Measurements from ENCODE around the gene ACAA2. TPM values are rescaled to one million over a fixed set of nuclear protein-coding genes. Genes with fewer than 3 reads are reported as not detected.
"Not testable (repeated sequence)": the region's sequence is repeated elsewhere in the genome, so short reads cannot be mapped to it uniquely, and the experiment has no call there.

ACAA2 gene
- total RNA-seq, 1 donor from 2014 or later = 91.9 TPM

- Histone ChIP-seq H3K79me2 (ENCODE audit: low read depth) (no peaks in the 10 kb centered on the region), H3K36me3 (peaks cover 7% of the 10 kb centered on the region), H3K4me2 (no peak overlapping the region), H3K27ac (no peak overlapping the region), H3K4me3 (no peak overlapping the region), H3K4me1 (no peaks in the 10 kb centered on the region), H3F3A (ENCODE audit: low read depth) (no peaks in the 10 kb centered on the region), H3K27me3 (no peaks in the 10 kb centered on the region), H4K20me1 (ENCODE audit: low read depth) (no peaks in the 10 kb centered on the region), H3K9me3 (ENCODE audit: low read depth) (no peaks in the 10 kb centered on the region), H3K9ac (no peak overlapping the region), H2AFZ (replicated peaks) (no peak overlapping the region)
- H3K9me3 Mint-ChIP-seq = no peaks in the 10 kb centered on the region
- no peak overlapping the region for H3K27ac Mint-ChIP-seq
- H3K27me3 Mint-ChIP-seq (ENCODE audit: insufficient read depth, low read depth) = no peaks in the 10 kb centered on the region
- no peaks in the 10 kb centered on the region for H3K4me1 Mint-ChIP-seq
- TF ChIP-seq EZH2phosphoT487 (IDR thresholded peaks at IDR 0.05) (no peak), EZH2 (IDR thresholded peaks at IDR 0.05) (no peak), CTCF (IDR thresholded peaks at IDR 0.05) (no peak)
- peaks cover 26% of the 10 kb centered on the region for H3K36me3 Mint-ChIP-seq
- no peak for DNase-seq (ENCODE audit: low spot score)
- H3K4me3 Mint-ChIP-seq = no peak overlapping the region
These were observed 24.9 kb downstream of the ACAA2 start for GRCh38 chr18:49788327-49788898.

- Histone ChIP-seq H3K4me3 (no peak overlapping the region), H3F3A (ENCODE audit: low read depth) (no peaks in the 10 kb centered on the region), H3K9ac (no peak overlapping the region), H3K79me2 (ENCODE audit: low read depth) (no peaks in the 10 kb centered on the region), H3K36me3 (peaks cover 8% of the 10 kb centered on the region), H3K27ac (no peak overlapping the region), H3K4me2 (no peak overlapping the region), H4K20me1 (ENCODE audit: low read depth) (no peaks in the 10 kb centered on the region), H3K4me1 (no peaks in the 10 kb centered on the region), H2AFZ (replicated peaks) (no peak overlapping the region), H3K27me3 (no peaks in the 10 kb centered on the region), H3K9me3 (ENCODE audit: low read depth) (no peaks in the 10 kb centered on the region)
- Mint-ChIP-seq H3K9me3 (no peaks in the 10 kb centered on the region), H3K4me1 (no peaks in the 10 kb centered on the region), H3K4me3 (no peak overlapping the region), H3K27me3 (ENCODE audit: insufficient read depth, low read depth) (no peaks in the 10 kb centered on the region), H3K36me3 (peaks cover 28% of the 10 kb centered on the region), H3K27ac (no peak overlapping the region)
- no peak for DNase-seq (ENCODE audit: low spot score)
- no peak for TF ChIP-seq CTCF (IDR thresholded peaks at IDR 0.05)
- no peak for TF ChIP-seq EZH2 (IDR thresholded peaks at IDR 0.05)
- no peak for TF ChIP-seq EZH2phosphoT487 (IDR thresholded peaks at IDR 0.05)
These were observed 27.2 kb downstream of the ACAA2 start for GRCh38 chr18:49786019-49786720.

- H3K4me3 Mint-ChIP-seq = no peak overlapping the region
- no peaks in the 10 kb centered on the region for H3K79me2 ChIP-seq (ENCODE audit: low read depth)
- H3K4me1 ChIP-seq = no peaks in the 10 kb centered on the region
- H3K9me3 Mint-ChIP-seq = no peaks in the 10 kb centered on the region
- H3K9me3 ChIP-seq (ENCODE audit: low read depth) = no peaks in the 10 kb centered on the region
- no peak for DNase-seq (ENCODE audit: low spot score)
- H3K36me3 ChIP-seq = peaks cover 8% of the 10 kb centered on the region
- H3K9ac ChIP-seq = no peak overlapping the region
- no peaks in the 10 kb centered on the region for H3F3A ChIP-seq (ENCODE audit: low read depth)
- H3K27ac Mint-ChIP-seq = no peak overlapping the region
- no peaks in the 10 kb centered on the region for H3K4me1 Mint-ChIP-seq
- H3K4me3 ChIP-seq = no peak overlapping the region
- H2AFZ ChIP-seq (replicated peaks) = no peak overlapping the region
- no peaks in the 10 kb centered on the region for H4K20me1 ChIP-seq (ENCODE audit: low read depth)
- H3K27me3 ChIP-seq = no peaks in the 10 kb centered on the region
- H3K27me3 Mint-ChIP-seq (ENCODE audit: insufficient read depth, low read depth) = no peaks in the 10 kb centered on the region
- H3K4me2 ChIP-seq = no peak overlapping the region
- H3K27ac ChIP-seq = no peak overlapping the region
- TF ChIP-seq EZH2phosphoT487 (IDR thresholded peaks at IDR 0.05) = no peak
- TF ChIP-seq EZH2 (IDR thresholded peaks at IDR 0.05) = no peak
- TF ChIP-seq CTCF (IDR thresholded peaks at IDR 0.05) = peak; percentile 22
- peaks cover 28% of the 10 kb centered on the region for H3K36me3 Mint-ChIP-seq
These were observed 28.7 kb downstream of the ACAA2 start for GRCh38 chr18:49784427-49785185.

- not testable (repeated sequence) for H3K4me2 ChIP-seq; H4K20me1 ChIP-seq (ENCODE audit: low read depth); H3K4me3 ChIP-seq; H3K9ac ChIP-seq; H2AFZ ChIP-seq (replicated peaks); H3K4me1 ChIP-seq; H3K27me3 ChIP-seq; H3K4me3 Mint-ChIP-seq; H3K79me2 ChIP-seq (ENCODE audit: low read depth); H3K4me1 Mint-ChIP-seq; H3K9me3 Mint-ChIP-seq; H3K27me3 Mint-ChIP-seq (ENCODE audit: insufficient read depth, low read depth); DNase-seq (ENCODE audit: low spot score); H3K36me3 ChIP-seq; H3K9me3 ChIP-seq (ENCODE audit: low read depth); H3K27ac ChIP-seq; H3K27ac Mint-ChIP-seq; H3F3A ChIP-seq (ENCODE audit: low read depth)
- peaks cover 36% of the 10 kb centered on the region for H3K36me3 Mint-ChIP-seq
These were observed 29.7 kb downstream of the ACAA2 start for GRCh38 chr18:49783631-49784030.

Data from neural progenitor cell (in vitro differentiated cells).